ENCODE results near the gene IVL.
A peak's percentile ranks its signal among the peaks of the same experiment; 100 is the strongest.

The IVL gene

GRCh38 chr1:152888126-152888525, 20.2 kb upstream of the IVL start:
- no peak for DNase-seq

- no peak for DNase-seq
Observed at GRCh38 chr1:152899027-152899426, 9.3 kb upstream of the IVL start.

- no peak for DNase-seq
Observed at GRCh38 chr1:152899883-152900282, 8.5 kb upstream of the IVL start.

- DNase-seq: no peak
Observed at GRCh38 chr1:152901631-152902030, 6.7 kb upstream of the IVL start.

GRCh38 chr1:152902636-152903035, 5.7 kb upstream of the IVL start:
- DNase-seq: no peak

GRCh38 chr1:152904688-152905440, 3.5 kb upstream of the IVL start:
- DNase-seq: no peak

GRCh38 chr1:152906023-152906565, 2.3 kb upstream of the IVL start:
- no peak for DNase-seq

GRCh38 chr1:152909206-152909605, 860 bp downstream of the IVL start:
- no peak for DNase-seq

- DNase-seq: no peak
Observed at GRCh38 chr1:152912471-152912870, 4.1 kb downstream of the IVL start.

GRCh38 chr1:152912900-152913299, 4.6 kb downstream of the IVL start:
- no peak for DNase-seq

GRCh38 chr1:152917794-152918193, 9.4 kb downstream of the IVL start:
- no peak for DNase-seq

GRCh38 chr1:152919071-152919470, 10.7 kb downstream of the IVL start:
- no peak for DNase-seq

GRCh38 chr1:152924191-152924590, 15.8 kb downstream of the IVL start:
- peak; percentile 76 for DNase-seq

GRCh38 chr1:152926091-152926490, 17.7 kb downstream of the IVL start:
- no peak for DNase-seq

GRCh38 chr1:152928671-152929070, 20.3 kb downstream of the IVL start:
- DNase-seq: no peak

- peak; percentile 97 for DNase-seq
Observed at GRCh38 chr1:152932170-152932811, 23.9 kb downstream of the IVL start.

- DNase-seq: peak; percentile 61
Observed at GRCh38 chr1:152933196-152933595, 24.9 kb downstream of the IVL start.

- DNase-seq: no peak
Observed at GRCh38 chr1:152940614-152941013, 32.3 kb downstream of the IVL start.

- no peak for DNase-seq
Observed at GRCh38 chr1:152941037-152941711, 32.8 kb downstream of the IVL start.

- DNase-seq: no peak
Observed at GRCh38 chr1:152942161-152942560, 33.8 kb downstream of the IVL start.

GRCh38 chr1:152946248-152946647, 37.9 kb downstream of the IVL start:
- no peak for DNase-seq

GRCh38 chr1:152946651-152947256, 38.4 kb downstream of the IVL start, which contains the start of gene SPRR5:
SPRR5 (plus strand) TSS chr1:152947206; CDS start chr1:152948555, 1,349 bp downstream.
- no peak for DNase-seq

- DNase-seq: no peak
Observed at GRCh38 chr1:152951711-152952110, 43.4 kb downstream of the IVL start.

Measured in DMS79 (cell line).